ENCODE data around the gene CMKLR1.

CMKLR1 gene

GRCh38 chr12:108335349-108336119, 3.6 kb downstream of the CMKLR1 start:
- no peak for DNase-seq (ENCODE audit: low read depth in 2 of 2)

GRCh38 chr12:108333898-108334699, 5.0 kb downstream of the CMKLR1 start:
- DNase-seq (ENCODE audit: low read depth in 2 of 2) = no peak

GRCh38 chr12:108332791-108333382, 6.2 kb downstream of the CMKLR1 start:
- DNase-seq (ENCODE audit: low read depth in 2 of 2) = no peak

DNA sequence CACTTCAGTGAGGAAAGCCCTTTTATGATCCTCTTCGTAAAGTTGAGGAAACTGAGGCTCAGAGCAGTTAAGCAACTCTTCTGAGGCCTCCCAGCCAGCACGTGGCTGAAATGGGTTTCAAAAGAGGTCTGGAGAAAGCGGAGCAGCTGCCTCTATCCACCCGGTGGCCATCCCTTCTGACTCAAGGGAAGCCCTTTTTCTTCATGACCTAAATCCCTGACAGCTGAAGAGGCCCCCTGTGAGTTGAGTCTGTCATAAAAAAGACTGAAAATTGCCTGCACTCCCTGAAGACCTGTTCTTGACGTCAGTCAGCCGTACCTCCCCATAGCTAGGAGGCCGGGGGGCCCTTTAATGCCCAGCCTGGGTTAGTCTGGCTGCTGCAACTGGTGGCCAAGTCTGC, 10.7 kb downstream of the CMKLR1 start:
- no peak for DNase-seq (ENCODE audit: low read depth in 2 of 2)

GRCh38 chr12:108327621-108328344, 11.3 kb downstream of the CMKLR1 start:
- no peak for DNase-seq (ENCODE audit: low read depth in 2 of 2)

DNA sequence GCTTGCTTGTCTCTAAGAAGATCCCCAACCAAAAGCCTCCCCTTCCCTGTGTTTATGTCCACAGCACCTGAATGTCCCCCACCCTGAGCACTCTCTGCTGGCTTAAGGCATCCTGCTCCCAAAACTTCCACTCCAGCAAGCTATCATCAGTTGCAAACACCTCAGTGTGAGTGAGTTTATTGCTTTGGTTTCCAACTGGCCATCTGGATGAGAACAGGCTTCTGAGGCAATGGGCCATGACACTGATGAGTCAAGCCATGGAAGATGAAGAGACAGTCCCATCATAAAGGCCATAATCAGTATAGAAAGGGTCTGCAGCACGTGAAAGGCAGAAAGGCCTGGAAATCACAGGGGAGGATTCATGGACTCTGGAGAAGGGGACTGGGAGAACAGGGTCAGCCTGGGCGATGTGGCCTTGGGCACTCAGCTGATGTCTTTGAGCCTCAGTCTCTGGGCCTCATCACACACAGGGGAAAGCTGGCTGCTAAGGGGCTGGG, 12.8 kb downstream of the CMKLR1 start:
- no peak for DNase-seq (ENCODE audit: low read depth in 2 of 2)

GRCh38 chr12:108325549-108325948, 13.6 kb downstream of the CMKLR1 start:
- no peak for DNase-seq (ENCODE audit: low read depth in 2 of 2)

GRCh38 chr12:108325018-108325358, 14.1 kb downstream of the CMKLR1 start:
- DNase-seq (ENCODE audit: low read depth in 2 of 2) = no peak

GRCh38 chr12:108324351-108325017, 14.6 kb downstream of the CMKLR1 start:
- DNase-seq (ENCODE audit: low read depth in 2 of 2) = no peak

GRCh38 chr12:108323581-108323980, 15.5 kb downstream of the CMKLR1 start:
- no peak for DNase-seq (ENCODE audit: low read depth in 2 of 2)

DNA sequence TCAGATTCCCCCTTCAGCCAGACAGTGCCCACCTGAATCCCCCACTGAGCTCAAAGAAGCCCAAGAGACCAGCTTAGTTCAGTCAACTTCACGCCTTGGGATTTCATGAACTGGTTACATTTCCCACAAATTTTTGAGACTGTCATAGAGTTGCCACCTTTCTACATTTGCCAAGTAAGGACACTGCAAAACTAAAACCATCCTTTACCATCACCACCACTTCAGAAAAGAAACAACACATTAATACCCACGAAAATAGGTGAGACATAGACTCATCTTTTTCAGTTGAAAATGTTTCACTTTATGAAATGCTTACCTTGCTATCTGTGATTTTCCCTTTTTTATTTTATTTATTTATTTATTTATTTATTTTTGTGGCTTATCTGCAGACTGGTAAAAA, 16.1 kb downstream of the CMKLR1 start:
- no peak for DNase-seq (ENCODE audit: low read depth in 2 of 2)

DNA sequence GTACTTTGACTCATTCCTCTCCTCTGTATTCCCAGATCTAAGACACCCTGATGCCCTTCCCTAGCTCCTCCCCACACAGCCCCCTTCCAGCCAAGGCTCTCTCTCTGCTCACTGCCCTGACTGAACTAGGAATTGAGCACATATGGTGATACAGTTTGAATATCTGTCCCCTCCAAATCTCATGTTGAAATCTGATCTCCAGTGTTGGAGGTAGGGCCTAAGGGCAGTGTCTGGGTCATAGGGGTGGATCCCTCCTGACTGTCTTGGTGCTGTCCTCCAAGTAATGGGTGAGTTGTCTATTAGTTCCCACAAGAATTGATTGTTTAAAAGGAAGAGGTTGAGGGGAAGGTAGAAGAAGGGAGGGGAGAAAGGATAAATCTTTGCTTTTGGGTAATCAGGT, 17.4 kb downstream of the CMKLR1 start:
- DNase-seq (ENCODE audit: low read depth in 2 of 2) = no peak

DNA sequence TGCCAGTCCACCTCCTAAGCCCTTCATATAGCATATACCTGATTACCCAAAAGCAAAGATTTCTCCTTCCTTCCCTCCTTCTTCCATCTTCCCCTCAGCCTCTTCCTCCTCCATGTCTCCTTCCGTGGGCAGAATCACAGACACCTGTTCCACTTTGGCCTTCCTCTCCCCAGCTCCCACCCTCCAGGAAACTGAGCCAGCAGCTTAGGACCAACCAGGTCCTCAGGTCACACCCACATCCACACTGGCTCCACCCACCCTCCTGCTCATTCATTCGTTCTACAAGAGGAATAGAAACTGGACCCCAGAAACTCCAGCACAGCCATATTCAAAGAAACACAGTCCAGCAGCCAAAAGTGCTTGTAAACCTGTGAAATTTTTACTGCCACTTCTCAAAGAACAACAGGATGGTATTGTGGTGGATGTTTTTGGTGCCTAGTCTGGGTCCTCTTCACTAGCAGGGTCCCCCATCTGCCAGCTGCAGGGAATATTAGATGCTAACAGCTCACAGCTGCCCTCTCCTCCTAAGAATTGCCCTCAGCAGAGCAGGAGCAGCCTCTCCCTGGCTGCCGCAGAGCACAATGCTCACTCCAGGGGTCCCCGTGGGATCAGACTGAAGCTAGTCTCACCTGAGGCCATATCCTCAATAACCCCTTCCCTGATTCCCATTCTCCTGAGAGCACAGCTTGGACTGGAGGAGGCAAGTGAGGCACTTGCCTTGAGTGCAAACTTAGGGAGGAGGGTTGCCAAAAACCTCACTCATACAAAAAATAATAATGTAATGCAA, 18.4 kb downstream of the CMKLR1 start:
- no peak for DNase-seq (ENCODE audit: low read depth in 2 of 2)

- no peak for DNase-seq (ENCODE audit: low read depth in 2 of 2)
These were observed 19.6 kb downstream of the CMKLR1 start for GRCh38 chr12:108319277-108320234.

DNA sequence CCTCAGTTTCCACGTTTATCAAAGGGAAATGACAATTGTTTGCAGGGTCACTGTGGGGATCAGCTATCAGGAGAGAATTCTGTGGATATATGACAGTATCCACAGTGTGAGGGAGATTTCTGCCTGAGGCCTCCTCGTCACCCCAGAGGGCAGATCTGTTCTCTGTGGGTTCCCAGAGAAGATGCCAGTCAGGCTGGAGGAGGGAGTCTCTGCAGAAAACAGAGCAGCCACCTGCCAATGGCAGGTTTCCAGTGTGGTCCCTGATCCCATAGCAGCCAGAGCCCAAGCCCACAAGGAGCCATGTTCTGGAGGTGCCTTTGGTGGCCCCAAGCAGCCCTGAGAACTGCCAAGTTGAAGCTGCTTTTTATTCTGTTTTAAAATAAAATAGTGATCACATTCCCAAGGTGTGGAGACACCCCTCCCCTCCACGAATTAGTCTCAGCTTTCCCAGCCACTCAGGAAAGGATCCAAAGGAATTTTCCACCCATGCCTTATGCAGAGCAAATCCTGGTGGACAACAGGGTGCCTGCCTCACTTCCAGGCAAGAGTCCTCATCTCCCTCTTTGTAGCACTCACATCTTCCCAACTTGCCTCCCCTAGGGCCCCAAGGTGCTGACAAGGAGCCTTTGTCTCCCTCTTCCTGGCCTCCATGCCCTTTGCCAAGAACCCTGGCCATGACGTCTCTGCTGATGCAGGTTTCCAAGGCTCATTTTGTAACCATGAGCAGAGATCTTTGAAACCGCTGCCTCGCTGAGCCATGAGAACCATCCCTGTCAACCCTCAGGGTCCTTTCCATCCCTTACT, 20.4 kb downstream of the CMKLR1 start:
- DNase-seq (ENCODE audit: low read depth in 2 of 2) = no peak

GRCh38 chr12:108317308-108318234, 21.5 kb downstream of the CMKLR1 start:
- DNase-seq (ENCODE audit: low read depth in 2 of 2) = no peak
